ENCODE measurements around the gene CREB3L2. TPM values are rescaled to one million over a fixed set of nuclear protein-coding genes. Genes with fewer than 3 reads are reported as not detected.

CREB3L2 gene
- polyA plus RNA-seq, 1 of the 3 experiments (the other 2 are of a cell fraction), result 22.9 TPM

GRCh38 chr7:138036135-138036534, 34.2 kb upstream of the CREB3L2 start:
- no peaks in the 10 kb centered on the region for H3K27me3 ChIP-seq (ENCODE audit: insufficient read depth)
- WGBS (ENCODE audit: low lambda C conversion rate), result 5% methylated on average over 2 of the region's 2 CpGs
- ChIA-PET POLR2A (no interaction called here), CTCF (interaction anchor here (1.0 to 1.4 kb wide), 2 partner anchors 27 to 702 kb away, joined by 3 read pairs; no protein-coding TSS in a partner anchor)
- no peaks in the 10 kb centered on the region for H4K20me1 ChIP-seq (ENCODE audit: insufficient read depth)
- peaks cover 8% of the 10 kb centered on the region; the same call in 1 of the 2 replicates for H3K9me3 ChIP-seq
- no peaks in the 10 kb centered on the region for H3K9me2 ChIP-seq
- no peak overlapping the region for H3K27ac ChIP-seq (ENCODE audit: low read depth in 2 of 2, low read length in 1 of 2)
- H3K36me3 ChIP-seq (replicated peaks in 1 of 2; ENCODE audit: control insufficient read depth in 1 of 2, insufficient read depth in 2 of 2, low read length in 1 of 2), result no peaks in the 10 kb centered on the region
- no peaks in the 10 kb centered on the region for H3K4me1 ChIP-seq (ENCODE audit: control insufficient read depth in 1 of 2, insufficient read depth in 2 of 2, low read depth in 1 of 2, low read length in 1 of 2)
- no peak overlapping the region for H3K9ac ChIP-seq
- H2AFZ ChIP-seq (ENCODE audit: low read depth), result no peak overlapping the region
- no peaks in the 10 kb centered on the region for H3K79me2 ChIP-seq (ENCODE audit: insufficient read depth)
- no peak overlapping the region for H3K4me2 ChIP-seq
- DNase-seq, result no peak
- H3F3A ChIP-seq (replicated peaks; ENCODE audit: insufficient read depth), result no peaks in the 10 kb centered on the region
- no peak for TF ChIP-seq SIN3A (IDR thresholded peaks at IDR 0.05; ENCODE audit: borderline replicate concordance, low read depth, low read length)
- no peak for TF ChIP-seq YY1 (IDR thresholded peaks at IDR 0.05; ENCODE audit: low read depth)
- TF ChIP-seq TEAD4 (IDR thresholded peaks at IDR 0.05; ENCODE audit: borderline replicate concordance, insufficient read depth), result no peak
- TF ChIP-seq ZBTB33 (IDR thresholded peaks at IDR 0.05; ENCODE audit: borderline replicate concordance, low read depth), result no peak
- no peak for TF ChIP-seq NRF1 (IDR thresholded peaks at IDR 0.05; ENCODE audit: low read depth, low read length)
- H3K4me3 ChIP-seq (ENCODE audit: low read depth in 2 of 2, low read length in 1 of 2), result no peak overlapping the region

DNA sequence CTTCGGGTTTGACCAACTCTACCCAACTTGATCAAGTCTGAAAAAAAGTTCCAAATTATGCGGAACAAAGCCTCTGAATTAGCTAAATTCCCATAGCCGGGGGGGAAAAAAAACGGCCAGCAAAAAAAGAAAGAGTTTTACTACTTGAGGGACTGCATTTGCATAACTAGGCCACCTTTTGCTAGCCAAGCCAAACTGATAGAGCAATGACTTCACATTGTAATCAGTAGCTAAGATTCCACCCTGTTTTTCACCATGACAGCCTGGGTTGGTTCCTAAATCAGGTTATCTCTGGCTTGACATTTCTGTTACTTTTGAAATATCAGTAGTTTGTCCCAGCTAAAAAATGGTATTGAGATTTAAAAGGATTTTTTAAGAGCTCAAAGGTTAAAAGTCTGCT, 31.4 kb upstream of the CREB3L2 start:
- Histone ChIP-seq H3K79me2 (ENCODE audit: insufficient read depth) (no peaks in the 10 kb centered on the region), H3K9ac (no peak overlapping the region), H3K4me3 (ENCODE audit: low read depth in 2 of 2, low read length in 1 of 2) (no peak overlapping the region), H3K9me3 (peaks cover 8% of the 10 kb centered on the region; the same call in 1 of the 2 replicates), H2AFZ (ENCODE audit: low read depth) (no peak overlapping the region), H3F3A (replicated peaks; ENCODE audit: insufficient read depth) (no peaks in the 10 kb centered on the region), H3K4me1 (ENCODE audit: control insufficient read depth in 1 of 2, insufficient read depth in 2 of 2, low read depth in 1 of 2, low read length in 1 of 2) (no peaks in the 10 kb centered on the region), H4K20me1 (ENCODE audit: insufficient read depth) (no peaks in the 10 kb centered on the region), H3K9me2 (no peaks in the 10 kb centered on the region), H3K36me3 (replicated peaks in 1 of 2; ENCODE audit: control insufficient read depth in 1 of 2, insufficient read depth in 2 of 2, low read length in 1 of 2) (no peaks in the 10 kb centered on the region), H3K4me2 (no peak overlapping the region), H3K27me3 (ENCODE audit: insufficient read depth) (no peaks in the 10 kb centered on the region), H3K27ac (ENCODE audit: low read depth in 2 of 2, low read length in 1 of 2) (no peak overlapping the region)
- TF ChIP-seq ELF1 (IDR thresholded peaks at IDR 0.05) (no peak), MEF2A (IDR thresholded peaks at IDR 0.05; ENCODE audit: borderline replicate concordance, low read depth) (no peak), FOXM1 (IDR thresholded peaks at IDR 0.05; ENCODE audit: low read depth) (no peak)
- POLR2A ChIA-PET, result no interaction called here
- 52% methylated on average over 4 of the region's 4 CpGs for WGBS (ENCODE audit: low lambda C conversion rate)
- no peak for DNase-seq
- CTCF ChIA-PET, result interaction anchor here (1.1 to 1.3 kb wide), 3 partner anchors 11 to 24 kb away, joined by 3 to 5 read pairs (median 5); no protein-coding TSS in a partner anchor

GRCh38 chr7:138032770-138033169, 30.9 kb upstream of the CREB3L2 start:
- DNase-seq, result no peak
- Histone ChIP-seq H3F3A (replicated peaks; ENCODE audit: insufficient read depth) (no peaks in the 10 kb centered on the region), H3K9me2 (no peaks in the 10 kb centered on the region), H3K79me2 (ENCODE audit: insufficient read depth) (no peaks in the 10 kb centered on the region), H3K27ac (ENCODE audit: low read depth in 2 of 2, low read length in 1 of 2) (no peak overlapping the region), H3K4me3 (ENCODE audit: low read depth in 2 of 2, low read length in 1 of 2) (no peak overlapping the region), H3K4me1 (ENCODE audit: control insufficient read depth in 1 of 2, insufficient read depth in 2 of 2, low read depth in 1 of 2, low read length in 1 of 2) (no peaks in the 10 kb centered on the region), H2AFZ (ENCODE audit: low read depth) (no peak overlapping the region), H3K9ac (no peak overlapping the region), H3K4me2 (no peak overlapping the region), H3K36me3 (replicated peaks in 1 of 2; ENCODE audit: control insufficient read depth in 1 of 2, insufficient read depth in 2 of 2, low read length in 1 of 2) (no peaks in the 10 kb centered on the region), H4K20me1 (ENCODE audit: insufficient read depth) (no peaks in the 10 kb centered on the region), H3K9me3 (peaks cover 8% of the 10 kb centered on the region; the same call in 1 of the 2 replicates), H3K27me3 (ENCODE audit: insufficient read depth) (no peaks in the 10 kb centered on the region)
- CTCF ChIA-PET, result interaction anchor here (1.2 to 2.6 kb wide), 3 partner anchors 12 to 129 kb away, joined by 3 to 10 read pairs (median 5); no protein-coding TSS in a partner anchor
- TF ChIP-seq NRF1 (IDR thresholded peaks at IDR 0.05; ENCODE audit: low read depth, low read length), result no peak
- no peak for TF ChIP-seq GABPA (IDR thresholded peaks at IDR 0.05; ENCODE audit: low read depth)
- no peak for TF ChIP-seq RXRA (IDR thresholded peaks at IDR 0.05; ENCODE audit: borderline replicate concordance, low read depth)
- TF ChIP-seq JUND (IDR thresholded peaks at IDR 0.05), result no peak
- TF ChIP-seq ELF1 (IDR thresholded peaks at IDR 0.05), result no peak
- TF ChIP-seq TCF12 (IDR thresholded peaks at IDR 0.05), result no peak
- no peak for TF ChIP-seq NFIC (IDR thresholded peaks at IDR 0.05; ENCODE audit: borderline replicate concordance)
- no peak for TF ChIP-seq EP300 (IDR thresholded peaks at IDR 0.05; ENCODE audit: borderline replicate concordance in 1 of 2, low read depth in 1 of 2, low read length in 1 of 2)
- no peak for TF ChIP-seq YY1 (IDR thresholded peaks at IDR 0.05; ENCODE audit: low read depth)
- no peak for TF ChIP-seq FOXJ3 (CRISPR knock-in tag; IDR thresholded peaks at IDR 0.05)
- no peak for TF ChIP-seq REST (IDR thresholded peaks at IDR 0.05; ENCODE audit: low read depth, low read length)
- no peak for TF ChIP-seq SIN3A (IDR thresholded peaks at IDR 0.05; ENCODE audit: borderline replicate concordance, low read depth, low read length)
- TF ChIP-seq MXI1 (IDR thresholded peaks at IDR 0.05; ENCODE audit: low read depth, low read length), result no peak
- TF ChIP-seq GATA2 (CRISPR knock-in tag; IDR thresholded peaks at IDR 0.05), result no peak
- POLR2A ChIA-PET, result no interaction called here
- WGBS (ENCODE audit: low lambda C conversion rate), result 43% methylated on average over 3 of the region's 3 CpGs

Data from SK-N-SH (cell line).